ENCODE data around the gene IDUA.

DNA sequence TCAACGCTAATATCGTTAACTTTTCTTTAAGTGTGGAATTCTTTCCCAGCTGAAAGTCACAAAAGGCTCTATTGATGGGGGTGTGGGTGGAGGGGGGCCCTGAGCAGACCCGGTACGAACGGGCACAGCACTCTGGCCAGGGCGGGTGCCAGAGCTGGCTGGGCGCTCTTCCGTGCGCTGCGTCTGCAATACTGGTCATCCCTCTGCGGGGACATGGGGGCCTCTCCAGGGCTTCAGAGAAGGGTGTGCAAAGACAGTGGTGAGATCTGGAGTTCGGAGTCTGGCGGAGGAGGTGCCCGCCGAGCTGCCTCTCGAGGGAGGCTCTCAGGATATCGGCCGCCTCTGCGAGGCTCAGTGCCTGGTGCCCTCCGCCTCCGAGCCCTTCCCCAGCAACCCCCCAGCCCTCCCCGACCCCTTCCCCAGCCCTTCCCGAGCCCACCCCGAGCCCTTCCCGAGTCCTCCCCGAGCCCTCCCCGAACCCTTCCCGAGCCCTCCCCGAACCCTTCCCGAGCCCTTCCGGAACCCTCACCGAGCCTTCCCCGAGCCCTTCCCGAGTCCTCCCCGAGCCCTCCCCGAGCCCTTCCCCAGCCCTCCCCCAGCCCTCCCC, 58.9 kb downstream of the IDUA start:
- TF ChIP-seq, protein P1, sequence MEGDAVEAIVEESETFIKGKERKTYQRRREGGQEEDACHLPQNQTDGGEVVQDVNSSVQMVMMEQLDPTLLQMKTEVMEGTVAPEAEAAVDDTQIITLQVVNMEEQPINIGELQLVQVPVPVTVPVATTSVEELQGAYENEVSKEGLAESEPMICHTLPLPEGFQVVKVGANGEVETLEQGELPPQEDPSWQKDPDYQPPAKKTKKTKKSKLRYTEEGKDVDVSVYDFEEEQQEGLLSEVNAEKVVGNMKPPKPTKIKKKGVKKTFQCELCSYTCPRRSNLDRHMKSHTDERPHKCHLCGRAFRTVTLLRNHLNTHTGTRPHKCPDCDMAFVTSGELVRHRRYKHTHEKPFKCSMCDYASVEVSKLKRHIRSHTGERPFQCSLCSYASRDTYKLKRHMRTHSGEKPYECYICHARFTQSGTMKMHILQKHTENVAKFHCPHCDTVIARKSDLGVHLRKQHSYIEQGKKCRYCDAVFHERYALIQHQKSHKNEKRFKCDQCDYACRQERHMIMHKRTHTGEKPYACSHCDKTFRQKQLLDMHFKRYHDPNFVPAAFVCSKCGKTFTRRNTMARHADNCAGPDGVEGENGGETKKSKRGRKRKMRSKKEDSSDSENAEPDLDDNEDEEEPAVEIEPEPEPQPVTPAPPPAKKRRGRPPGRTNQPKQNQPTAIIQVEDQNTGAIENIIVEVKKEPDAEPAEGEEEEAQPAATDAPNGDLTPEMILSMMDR (conservative IDR thresholded peaks at IDR 0.05; ENCODE audit: low read depth, low read length) = no peak
- TF ChIP-seq EZH2phosphoT487 (IDR thresholded peaks at IDR 0.05; ENCODE audit: borderline replicate concordance, low read length) (no peak), EZH2 (IDR thresholded peaks at IDR 0.05; ENCODE audit: low read length, unreplicated experiment) (no peak)
